Neural cell (in vitro differentiated cells): ENCODE results near the gene NFAT5. TPM values are rescaled to one million over a fixed set of nuclear protein-coding genes. Genes with fewer than 3 reads are reported as not detected.
"Not testable (repeated sequence)": the region's sequence is repeated elsewhere in the genome, so short reads cannot be mapped to it uniquely, and the experiment has no call there.

Experiments used
- H2AFZ ChIP-seq: fragments of 200-600, 300-800 bp; sonication (generic), shearing (Covaris generic); 2 replicates; pipeline ENCODE4 v1.6.0; 2014; ENCODE audit warnings: low read depth, mild to moderate bottlenecking, antibody characterized with exemption, low read length, moderate library complexity
- H3F3A ChIP-seq: fragments of 200-600 bp; shearing (Covaris generic); 2 replicates; pipeline ENCODE4 v1.6.1; 2016; ENCODE audit warnings: mild to moderate bottlenecking, moderate library complexity, mixed read lengths, antibody characterized with exemption, low read length; ENCODE audit not compliant: insufficient read depth, poor library complexity, severe bottlenecking
- H3K27ac ChIP-seq: fragments of 200-600, 300-800 bp; sonication (generic), shearing (Covaris generic); 2 replicates; pipeline ENCODE4 v1.5.1; 2014; ENCODE audit warnings: mild to moderate bottlenecking, low read length, moderate library complexity
- H3K27me3 ChIP-seq: fragments of 300-800, 200-600 bp; sonication (generic), shearing (Covaris generic); 2 replicates; pipeline ENCODE4 v1.6.0; 2014; ENCODE audit warnings: mild to moderate bottlenecking, low read depth, low read length, moderate library complexity; ENCODE audit not compliant: insufficient read depth
- H3K36me3 ChIP-seq: fragments of 300-800, 200-600 bp; sonication (generic), shearing (Covaris generic); 2 replicates; pipeline ENCODE4 v1.5.1; 2014; ENCODE audit warnings: mild to moderate bottlenecking, antibody characterized with exemption, low read length, moderate library complexity; ENCODE audit not compliant: insufficient read depth
- H3K4me2 ChIP-seq: fragments of 300-800, 200-600 bp; sonication (generic), shearing (Covaris generic); 2 replicates; pipeline ENCODE4 v1.6.0; 2014; ENCODE audit warnings: mild to moderate bottlenecking, low read length
- H3K4me3 ChIP-seq: fragments of 300-800, 200-600 bp; sonication (generic), shearing (Covaris generic); 2 replicates; pipeline ENCODE4 v1.5.1; 2014; ENCODE audit warnings: mild to moderate bottlenecking, low read length, moderate library complexity
- H3K79me2 ChIP-seq: fragments of 200-600 bp; shearing (Covaris generic); replicated peaks from 2 replicates; pipeline ENCODE4 v1.6.0; 2014; ENCODE audit warnings: mild to moderate bottlenecking, low read length, moderate library complexity; ENCODE audit not compliant: insufficient read depth
- H3K9ac ChIP-seq: fragments of 300-800, 200-600 bp; sonication (generic), shearing (Covaris generic); 2 replicates; pipeline ENCODE4 v1.6.1; 2016; ENCODE audit warnings: mild to moderate bottlenecking, low read length, mixed read lengths
- H3K9me2 ChIP-seq: fragments of 200-600 bp; shearing (Covaris generic); 2 replicates; pipeline ENCODE4 v1.6.1; 2016; ENCODE audit warnings: mild to moderate bottlenecking, low read length, mixed read lengths; ENCODE audit not compliant: insufficient read depth
- H3K9me3 ChIP-seq: fragments of 200-600, 300-800 bp; sonication (generic), shearing (Covaris generic); 2 replicates; pipeline ENCODE4 v1.6.1; 2016; ENCODE audit warnings: mild to moderate bottlenecking, mixed run types, low read length, moderate library complexity, mixed read lengths
- H4K20me1 ChIP-seq: fragments of 200-600 bp; shearing (Covaris generic); 2 replicates; pipeline ENCODE4 v1.6.1; 2016; ENCODE audit warnings: mild to moderate bottlenecking, mixed run types; ENCODE audit not compliant: insufficient read depth
- CTCF ChIP-seq: fragments of 450-650 bp; IDR thresholded peaks from 2 replicates; pipeline ENCODE4 v1.5.1; 2014; ENCODE audit warnings: antibody characterized with exemption, mild to moderate bottlenecking, moderate library complexity; ENCODE audit not compliant: poor library complexity, severe bottlenecking
- EP300 ChIP-seq: fragments of 450-650 bp; conservative IDR thresholded peaks from 2 replicates; pipeline ENCODE4 v1.6.1; 2014; ENCODE audit warnings: antibody characterized with exemption, mild to moderate bottlenecking, moderate library complexity; ENCODE audit not compliant: poor library complexity, severe bottlenecking
- EZH2 ChIP-seq: fragments of 200-600, 300-800 bp; shearing (Covaris generic), sonication (generic); IDR thresholded peaks from 2 replicates; pipeline ENCODE4 v1.6.1; 2014; ENCODE audit warnings: antibody characterized with exemption, low read length, borderline replicate concordance, mild to moderate bottlenecking; ENCODE audit not compliant: insufficient read depth, poor library complexity, severe bottlenecking
- MXI1 ChIP-seq: fragments of 450-650 bp; conservative IDR thresholded peaks from 2 replicates; pipeline ENCODE4 v1.6.1; 2014; ENCODE audit warnings: antibody characterized with exemption, mild to moderate bottlenecking; ENCODE audit not compliant: poor library complexity, severe bottlenecking
- POLR2AphosphoS5 ChIP-seq: IDR thresholded peaks from 2 replicates; pipeline ENCODE4 v1.6.1; 2012
- RAD21 ChIP-seq: fragments of 450-650 bp; conservative IDR thresholded peaks from 2 replicates; pipeline ENCODE4 v1.6.1; 2014; ENCODE audit warnings: antibody characterized with exemption, mild to moderate bottlenecking, moderate library complexity
- REST ChIP-seq: IDR thresholded peaks from 2 replicates; pipeline ENCODE4 v1.6.1; 2012; ENCODE audit warnings: borderline replicate concordance
- SMC3 ChIP-seq: fragments of 450-650 bp; conservative IDR thresholded peaks from 2 replicates; pipeline ENCODE4 v1.6.1; 2014; ENCODE audit warnings: antibody characterized with exemption, mild to moderate bottlenecking, moderate library complexity; ENCODE audit not compliant: poor library complexity
- TAF1 ChIP-seq: IDR thresholded peaks from 2 replicates; pipeline ENCODE4 v1.6.1; 2012; ENCODE audit warnings: low read depth
- polyA plus RNA-seq: library from polyadenylated mRNA; depleted of rRNA; stranded (reverse); fragments of >200 nt; gene quantifications from 2 replicates; pipeline ENCODE4 v1.2.3, GENCODE V29; 2014

NFAT5 gene
- polyA plus RNA-seq, 1 donor from 2014 or later = 9.2 TPM

DNA sequence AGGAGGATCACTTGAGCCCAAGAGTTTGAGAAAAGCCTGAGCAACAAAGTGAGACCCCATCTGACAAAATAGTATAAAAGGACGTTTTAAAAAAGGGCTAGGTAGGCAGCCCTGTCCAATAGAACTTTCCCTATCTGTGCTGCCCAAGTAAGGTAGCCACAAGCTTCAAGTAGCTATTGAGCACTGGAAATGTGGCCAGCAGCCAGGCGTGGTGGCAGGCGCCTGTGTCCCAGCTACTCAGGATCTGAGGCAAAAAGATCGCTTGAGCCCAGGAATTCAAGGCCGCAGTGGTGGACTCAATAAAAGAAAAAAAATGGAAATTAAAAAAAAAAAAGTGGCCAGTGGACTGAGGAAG is 162.1 kb downstream of the NFAT5 start:
- Histone ChIP-seq H3K9me2 (no peaks in the 10 kb centered on the region), H3K36me3 (no peaks in the 10 kb centered on the region), H3K4me3 (no peak overlapping the region), H3K27ac (no peak overlapping the region), H3K27me3 (no peaks in the 10 kb centered on the region), H3K9me3 (no peaks in the 10 kb centered on the region), H4K20me1 (no peaks in the 10 kb centered on the region), H3K4me2 (no peak overlapping the region), H3K79me2 (no peaks in the 10 kb centered on the region), H3F3A (no peaks in the 10 kb centered on the region), H2AFZ (no peak overlapping the region), H3K9ac (no peak overlapping the region)
- no peak for TF ChIP-seq TAF1
- TF ChIP-seq EP300 = no peak
- TF ChIP-seq RAD21 = no peak
- no peak for TF ChIP-seq REST
- no peak for TF ChIP-seq EZH2

GRCh38 chr16:69729030-69729429 is 163.3 kb downstream of the NFAT5 start:
- H3K9ac ChIP-seq, H3K79me2 ChIP-seq, H4K20me1 ChIP-seq, H3K4me2 ChIP-seq, H3K4me3 ChIP-seq, H2AFZ ChIP-seq, H3K9me3 ChIP-seq, H3K27me3 ChIP-seq, H3K36me3 ChIP-seq, H3F3A ChIP-seq, H3K9me2 ChIP-seq, H3K27ac ChIP-seq: not testable (repeated sequence)

- H3K4me2 ChIP-seq, H4K20me1 ChIP-seq, H3K9me2 ChIP-seq, H3K36me3 ChIP-seq, H3K4me3 ChIP-seq, H3K9ac ChIP-seq, H3K27ac ChIP-seq, H3K79me2 ChIP-seq, H3K9me3 ChIP-seq, H3F3A ChIP-seq, H3K27me3 ChIP-seq, H2AFZ ChIP-seq: not testable (repeated sequence)
These were observed 165.5 kb downstream of the NFAT5 start for GRCh38 chr16:69731280-69731679.

DNA sequence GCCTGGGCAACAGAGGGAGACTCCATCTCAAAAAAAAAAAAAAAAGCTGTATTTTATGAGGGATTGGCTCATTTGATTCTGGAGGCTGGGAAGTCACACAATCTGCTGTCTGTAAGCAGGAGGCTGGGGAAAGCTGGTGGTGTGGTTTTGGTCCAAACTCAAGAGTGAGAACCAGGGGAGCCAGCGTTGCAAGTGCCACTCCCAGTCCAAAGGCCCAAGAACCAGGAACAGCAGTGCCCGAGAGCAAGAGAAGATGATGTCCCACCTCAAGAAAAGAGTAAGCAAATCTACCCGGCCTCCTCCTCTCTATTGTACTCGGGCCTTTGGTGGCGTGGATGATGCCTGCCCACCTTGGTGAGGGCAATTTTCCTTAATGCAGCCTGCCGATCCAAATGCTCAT is 166.3 kb downstream of the NFAT5 start:
- Histone ChIP-seq H2AFZ (no peak overlapping the region), H3K4me3 (no peak overlapping the region), H4K20me1 (no peaks in the 10 kb centered on the region), H3K4me2 (no peak overlapping the region), H3K36me3 (no peaks in the 10 kb centered on the region), H3F3A (no peaks in the 10 kb centered on the region), H3K27ac (no peak overlapping the region), H3K9ac (no peak overlapping the region), H3K27me3 (no peaks in the 10 kb centered on the region), H3K9me3 (no peaks in the 10 kb centered on the region), H3K79me2 (no peaks in the 10 kb centered on the region), H3K9me2 (no peaks in the 10 kb centered on the region)
- no peak for TF ChIP-seq RAD21
- TF ChIP-seq EP300 = no peak
- TF ChIP-seq REST = no peak
- TF ChIP-seq CTCF = no peak
- TF ChIP-seq SMC3 = no peak
- TF ChIP-seq TAF1 = no peak
- TF ChIP-seq POLR2AphosphoS5 = no peak
- TF ChIP-seq EZH2 = no peak
- no peak for TF ChIP-seq MXI1
